Natural killer cell (primary cell): ENCODE data around the gene THOC6. TPM values are rescaled to one million over a fixed set of nuclear protein-coding genes. Genes with fewer than 3 reads are reported as not detected.

Source experiments
- ATAC-seq, 3 donors: fragments of 150-1000 bp in 2 of 3; fragments of 200-7000 bp in 1 of 3; cut with Tn5 transposase; 1 replicate in 1 of 3; 2 replicates in 2 of 3; pipeline ENCODE4 v1.10.0; 2021; ENCODE audit warnings: mild to moderate bottlenecking in 2 of 3, moderate library complexity in 2 of 3
- DNase-seq, 2 donors: peaks; one replicate each; pipeline versions ENCODE4 v3.0.0 to v3.0.0-alpha.2; 2013 to 2021; ENCODE audit warnings: mixed read lengths in 1 of 2
- H3K27ac ChIP-seq: one replicate; pipeline ENCODE4 v1.5.1; 2013; ENCODE audit warnings: mild to moderate bottlenecking, low read length
- H3K27me3 ChIP-seq: one replicate; pipeline ENCODE4 v1.6.1; 2013; ENCODE audit warnings: low read length; ENCODE audit not compliant: control insufficient read depth, insufficient read depth
- H3K36me3 ChIP-seq: one replicate; pipeline ENCODE4 v1.6.1; 2013; ENCODE audit warnings: low read length; ENCODE audit not compliant: control insufficient read depth, insufficient read depth
- H3K4me1 ChIP-seq: one replicate; pipeline ENCODE4 v1.6.1; 2013; ENCODE audit warnings: low read length; ENCODE audit not compliant: control insufficient read depth, insufficient read depth
- H3K4me3 ChIP-seq: one replicate; pipeline ENCODE4 v1.5.1; 2013; ENCODE audit warnings: low read length
- H3K9me3 ChIP-seq: one replicate; pipeline ENCODE4 v1.6.1; 2013; ENCODE audit warnings: low read length; ENCODE audit not compliant: control insufficient read depth, insufficient read depth
- H3K27ac Mint-ChIP-seq, 2 donors: one replicate each; pipeline ENCODE4 v1.8.0; 2022; ENCODE audit warnings: mild to moderate bottlenecking in 2 of 2, mixed read lengths in 2 of 2, moderate library complexity in 1 of 2
- H3K27me3 Mint-ChIP-seq, 2 donors: one replicate each; pipeline ENCODE4 v1.8.0; 2022; ENCODE audit warnings: low read depth in 2 of 2, mixed read lengths in 2 of 2
- H3K36me3 Mint-ChIP-seq: one replicate; pipeline ENCODE4 v1.8.0; 2022; ENCODE audit warnings: mixed read lengths
- H3K4me1 Mint-ChIP-seq, 2 donors: one replicate each; pipeline ENCODE4 v1.8.0; 2022; ENCODE audit warnings: mixed read lengths in 2 of 2
- H3K4me3 Mint-ChIP-seq: one replicate; pipeline ENCODE4 v1.8.0; 2022; ENCODE audit warnings: mild to moderate bottlenecking, moderate library complexity, mixed read lengths
- H3K9me3 Mint-ChIP-seq, 2 donors: one replicate each; pipeline ENCODE4 v1.8.0; 2022; ENCODE audit warnings: mixed read lengths in 2 of 2
- WGBS: methylation state at CpG from one replicate; pipeline ENCODE4 v1.1.7; 2013; ENCODE audit warnings: missing lambda C conversion rate; ENCODE audit not compliant: insufficient coverage; 5-methylcytosine and 5-hydroxymethylcytosine counted together
- intact Hi-C: fragments of 100-400 bp; cut with micrococcal nuclease; formaldehyde crosslinking; loops from one replicate; pipeline ENCODE4 v1.14.2; 2022
- total RNA-seq, 4 donors: library from RNA; stranded (reverse); fragments of 120-200 nt in 1 of 4; gene quantifications; one replicate each; pipeline versions ENCODE4 v1.2.3 to v1.2.4, GENCODE V29; 2013 to 2022
- TF ChIP-seq, protein P1 (sequence below): fragments of 200-600 bp; IDR thresholded peaks from one replicate; pipeline ENCODE4 v1.8.0; 2022; ENCODE audit warnings: antibody characterized with exemption

THOC6 gene
- total RNA-seq, 3 donors from 2014 or later (not counting 1 experiment from before 2014, with no cell fraction given), result 17.1 to 21.5 (median 17.2) TPM

DNA sequence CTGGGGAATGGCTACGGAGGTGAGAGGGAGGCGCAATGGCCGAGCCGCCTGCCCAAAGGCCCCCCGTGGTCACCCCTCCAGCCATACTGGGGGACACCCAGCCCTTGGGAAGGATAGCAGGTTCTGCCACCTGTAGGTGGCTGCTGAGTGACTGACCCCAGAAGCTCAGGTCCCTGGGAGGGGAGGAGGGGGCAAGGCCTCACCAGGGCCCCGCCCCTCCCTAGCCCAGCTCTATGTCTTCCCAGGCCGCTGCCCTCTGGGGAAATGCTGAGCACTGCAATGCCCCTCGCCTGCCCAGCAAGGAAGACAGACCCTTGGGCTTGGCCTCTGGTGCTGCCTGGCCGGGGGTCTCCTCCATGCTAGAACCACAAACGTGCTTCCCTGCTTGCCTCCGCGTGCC is 22.5 kb upstream of the THOC6 start:
- DNase-seq, result no peak
- Mint-ChIP-seq H3K9me3 (no peaks in the 10 kb centered on the region), H3K4me3 (no peak overlapping the region), H3K36me3 (no peaks in the 10 kb centered on the region), H3K27me3 (peaks cover 0 to 3% of the 10 kb centered on the region in 2 donors), H3K27ac (no peak overlapping the region), H3K4me1 (peaks cover 0 to 5% of the 10 kb centered on the region in 2 donors)
- Histone ChIP-seq H3K27me3 (no peaks in the 10 kb centered on the region), H3K27ac (no peak overlapping the region), H3K4me1 (peaks cover 9% of the 10 kb centered on the region), H3K9me3 (no peaks in the 10 kb centered on the region), H3K4me3 (no peak overlapping the region), H3K36me3 (no peaks in the 10 kb centered on the region)
- intact Hi-C loops, result no loop called here
- 87% methylated on average over 12 of the region's 12 CpGs for WGBS
- ATAC-seq, result no peak
- TF ChIP-seq, protein P1, sequence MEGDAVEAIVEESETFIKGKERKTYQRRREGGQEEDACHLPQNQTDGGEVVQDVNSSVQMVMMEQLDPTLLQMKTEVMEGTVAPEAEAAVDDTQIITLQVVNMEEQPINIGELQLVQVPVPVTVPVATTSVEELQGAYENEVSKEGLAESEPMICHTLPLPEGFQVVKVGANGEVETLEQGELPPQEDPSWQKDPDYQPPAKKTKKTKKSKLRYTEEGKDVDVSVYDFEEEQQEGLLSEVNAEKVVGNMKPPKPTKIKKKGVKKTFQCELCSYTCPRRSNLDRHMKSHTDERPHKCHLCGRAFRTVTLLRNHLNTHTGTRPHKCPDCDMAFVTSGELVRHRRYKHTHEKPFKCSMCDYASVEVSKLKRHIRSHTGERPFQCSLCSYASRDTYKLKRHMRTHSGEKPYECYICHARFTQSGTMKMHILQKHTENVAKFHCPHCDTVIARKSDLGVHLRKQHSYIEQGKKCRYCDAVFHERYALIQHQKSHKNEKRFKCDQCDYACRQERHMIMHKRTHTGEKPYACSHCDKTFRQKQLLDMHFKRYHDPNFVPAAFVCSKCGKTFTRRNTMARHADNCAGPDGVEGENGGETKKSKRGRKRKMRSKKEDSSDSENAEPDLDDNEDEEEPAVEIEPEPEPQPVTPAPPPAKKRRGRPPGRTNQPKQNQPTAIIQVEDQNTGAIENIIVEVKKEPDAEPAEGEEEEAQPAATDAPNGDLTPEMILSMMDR, result no peak

DNA sequence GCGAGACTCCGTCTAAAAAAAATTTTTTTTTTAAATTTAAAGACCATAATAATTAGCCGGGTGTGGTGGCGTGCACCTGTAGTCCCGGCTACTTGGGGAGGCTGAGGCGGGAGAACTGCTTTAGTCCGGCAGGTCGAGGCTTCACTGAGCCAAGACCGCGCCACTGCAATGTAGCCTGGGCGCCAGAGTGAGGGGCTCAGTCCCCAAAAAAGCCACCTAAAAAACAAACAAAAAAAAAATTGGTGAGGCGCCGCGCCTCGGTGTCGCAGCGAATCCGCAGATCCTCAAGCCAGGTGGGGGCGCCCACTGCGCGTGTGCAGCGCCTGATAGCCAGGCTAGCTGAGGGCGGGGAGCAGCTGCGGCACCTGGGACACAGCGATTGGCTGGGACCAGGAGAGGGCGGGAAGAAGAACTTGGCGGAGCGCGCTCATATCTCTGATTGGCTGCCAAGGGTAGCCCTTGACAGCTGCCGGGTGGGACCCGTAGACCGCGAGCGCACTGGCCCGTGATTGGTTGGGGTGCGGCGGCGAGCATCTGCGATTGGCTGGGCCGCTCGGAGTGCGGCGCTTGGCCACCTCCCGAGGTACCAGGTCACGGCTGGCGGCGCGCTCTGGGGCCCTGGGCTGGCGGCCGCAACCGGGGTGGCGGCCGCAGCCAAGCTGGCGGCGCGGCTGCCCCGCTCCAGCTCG is 20.1 kb upstream of the THOC6 start:
- H3K27ac ChIP-seq, result no peak overlapping the region
- Mint-ChIP-seq H3K27ac (peak overlapping the region in 1 of 2 donors; percentile 80), H3K36me3 (no peaks in the 10 kb centered on the region), H3K9me3 (no peaks in the 10 kb centered on the region), H3K27me3 (peaks cover 0 to 3% of the 10 kb centered on the region in 2 donors), H3K4me1 (peaks cover 5 to 24% of the 10 kb centered on the region in 2 donors), H3K4me3 (peak overlapping the region; percentile 87)
- no peaks in the 10 kb centered on the region for H3K9me3 ChIP-seq
- TF ChIP-seq, protein P1, result peak; percentile 12
- H3K27me3 ChIP-seq, result no peaks in the 10 kb centered on the region
- intact Hi-C loops, result loop anchor here (2.0 kb wide), 1 partner anchor 25 kb away; no protein-coding TSS in a partner anchor
- ATAC-seq (peak; percentile 96 to 99 (median 97)), DNase-seq (peak; percentile 90 to 99)
- WGBS, result 8% methylated on average over 56 of the region's 58 CpGs
- H3K4me3 ChIP-seq, result no peak overlapping the region
- peaks cover 29% of the 10 kb centered on the region for H3K4me1 ChIP-seq
- no peaks in the 10 kb centered on the region for H3K36me3 ChIP-seq

DNA sequence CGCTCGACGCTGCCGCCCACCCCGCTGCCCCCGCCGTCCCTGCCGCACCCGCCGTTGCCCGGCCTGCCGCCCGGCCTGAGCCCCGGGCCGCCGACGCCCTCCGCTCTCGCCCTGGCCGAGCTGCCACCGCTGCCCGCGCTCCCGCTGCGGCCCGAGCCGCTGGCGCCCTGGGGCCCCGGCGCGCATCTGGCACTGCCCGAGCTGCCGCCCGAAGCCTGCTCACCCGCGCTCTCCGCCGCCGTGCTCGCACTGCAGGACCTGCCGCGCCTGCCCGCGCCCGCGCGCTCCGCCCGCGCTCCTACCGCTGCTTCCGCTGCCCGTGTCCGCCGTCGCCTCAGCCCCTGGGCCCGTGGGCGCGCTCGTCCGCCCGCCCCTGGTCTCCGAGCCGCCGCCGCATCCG is 19.5 kb upstream of the THOC6 start:
- Histone ChIP-seq H3K27ac (no peak overlapping the region), H3K4me1 (peaks cover 34% of the 10 kb centered on the region), H3K36me3 (no peaks in the 10 kb centered on the region), H3K9me3 (no peaks in the 10 kb centered on the region), H3K27me3 (no peaks in the 10 kb centered on the region), H3K4me3 (no peak overlapping the region)
- Mint-ChIP-seq H3K27me3 (peaks cover 0 to 3% of the 10 kb centered on the region in 2 donors), H3K4me3 (peak overlapping the region; percentile 78), H3K4me1 (peaks cover 5 to 25% of the 10 kb centered on the region in 2 donors), H3K9me3 (no peaks in the 10 kb centered on the region), H3K36me3 (no peaks in the 10 kb centered on the region), H3K27ac (no peak overlapping the region)
- TF ChIP-seq, protein P1, result no peak
- under 1% methylated on average over 67 of the region's 67 CpGs for WGBS
- intact Hi-C loops, result loop anchor here (2.0 kb wide), 1 partner anchor 24 kb away; no protein-coding TSS in a partner anchor
- DNase-seq, result peak in 1 of 2 donors; percentile 39
- peak; percentile 8 to 10 (median 9) for ATAC-seq
